SW480 (cell line): ENCODE data around the gene ANKRD45.
"Not testable (repeated sequence)": the region's sequence is repeated elsewhere in the genome, so short reads cannot be mapped to it uniquely, and the experiment has no call there.

ENCODE experiments used
- DNase-seq: peaks from one replicate; pipeline ENCODE4 v3.0.0-alpha.2; 2016; ENCODE audit warnings: low spot score

ANKRD45 gene

DNA sequence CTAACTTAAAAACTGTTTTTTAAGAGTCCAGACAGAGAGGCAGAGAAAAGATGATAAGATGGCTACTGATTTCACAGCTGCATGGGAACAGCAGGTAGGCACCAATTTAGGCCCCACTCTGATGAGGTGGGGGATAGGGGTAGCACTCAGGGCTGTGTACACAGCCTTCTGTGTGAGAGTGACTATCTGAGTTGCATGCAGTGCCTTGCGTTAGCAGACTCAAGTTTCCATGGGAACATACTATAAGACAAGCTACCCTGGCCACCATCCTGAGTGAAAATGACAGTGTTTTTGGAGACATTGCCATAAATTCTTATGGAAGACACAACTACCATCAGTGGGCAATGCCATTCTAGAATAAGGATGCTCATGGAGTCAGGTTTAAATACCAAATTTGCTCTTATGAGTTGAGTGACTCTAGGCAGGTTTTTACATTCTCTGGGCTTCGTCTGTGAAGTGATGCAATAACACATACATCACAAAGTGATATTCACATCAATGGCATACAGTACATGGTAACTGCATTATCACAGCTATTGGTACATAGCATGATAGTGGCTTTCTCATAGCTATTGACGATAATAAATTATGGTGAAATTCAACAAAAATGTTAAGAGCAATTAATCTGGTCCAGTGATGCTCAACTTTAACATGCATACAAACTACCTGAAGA, 97.3 kb downstream of the ANKRD45 start:
- no peak for DNase-seq

DNA sequence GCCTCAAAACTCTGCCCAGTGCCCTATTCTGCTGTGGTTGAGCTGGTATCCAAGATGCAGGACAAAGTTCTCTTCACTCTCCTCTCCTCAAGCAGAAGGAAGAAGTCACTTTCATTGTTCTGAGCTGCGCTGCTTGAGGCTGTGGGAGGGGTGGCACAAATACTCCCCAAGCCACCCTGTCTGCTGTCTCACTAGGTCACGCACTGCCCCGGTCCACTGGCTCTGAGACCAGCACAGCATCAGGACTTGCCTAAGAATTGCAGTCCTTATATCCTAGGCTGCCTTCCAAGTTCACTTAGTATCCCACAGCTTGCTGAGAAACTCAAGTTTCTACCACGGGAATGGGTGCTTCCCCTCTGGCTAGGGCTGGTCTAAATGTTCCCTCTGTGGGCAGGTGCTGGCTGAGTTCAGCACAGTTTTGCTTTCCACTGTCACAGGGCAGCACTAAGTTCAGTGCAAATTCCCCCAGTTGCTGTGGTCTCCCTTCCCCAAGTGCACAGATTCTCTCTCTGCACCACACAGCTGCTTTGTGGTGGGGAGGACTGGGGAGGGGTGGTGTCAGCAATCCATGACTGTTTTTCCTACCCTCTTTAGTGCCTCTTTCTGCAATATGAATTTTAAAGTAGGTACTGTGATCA, 99.2 kb downstream of the ANKRD45 start:
- DNase-seq: no peak

DNA sequence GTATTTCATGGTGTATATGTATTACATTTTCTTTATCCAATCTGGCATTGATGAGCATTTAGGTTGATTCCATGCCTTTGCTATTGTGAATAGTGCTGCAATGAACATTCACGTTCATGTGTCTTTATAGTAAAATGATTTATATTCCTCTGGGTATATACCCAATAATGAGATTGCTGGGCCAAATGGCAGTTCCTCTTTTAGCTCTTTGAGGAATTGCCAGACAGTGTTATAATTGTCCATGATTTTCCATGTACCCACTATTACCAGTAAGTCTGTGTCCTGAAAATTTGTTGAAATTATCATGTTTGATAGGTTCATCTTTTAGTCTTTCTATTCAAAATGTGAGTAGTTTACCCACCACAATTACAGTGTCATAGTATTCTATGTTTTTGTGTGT, 101.2 kb downstream of the ANKRD45 start:
- DNase-seq: no peak

- DNase-seq: not testable (repeated sequence)
These were observed 105.8 kb downstream of the ANKRD45 start for GRCh38 chr1:173563846-173564245.

- DNase-seq: no peak
These were observed 106.8 kb downstream of the ANKRD45 start for GRCh38 chr1:173562813-173563212.

DNA sequence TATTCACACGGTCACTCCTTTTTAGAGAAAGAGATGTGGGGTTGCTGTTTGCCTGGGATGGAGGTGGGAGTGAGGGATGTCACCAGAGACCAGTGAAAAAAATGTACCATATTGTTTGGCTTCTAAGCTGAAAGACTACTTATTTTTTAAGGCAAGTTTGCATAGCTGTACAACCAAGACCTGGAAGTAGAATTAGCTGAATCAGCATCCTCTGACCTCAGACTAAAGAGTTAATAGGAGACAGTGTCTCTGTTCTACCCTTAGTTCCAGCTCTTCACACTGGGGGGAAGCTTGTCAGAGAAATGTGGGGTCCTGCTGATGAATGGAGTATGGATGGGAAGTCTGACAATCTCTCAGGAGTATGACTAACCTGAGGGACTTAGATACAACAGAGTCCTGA, 108.4 kb downstream of the ANKRD45 start:
- DNase-seq: no peak

- DNase-seq: no peak
These were observed 109.3 kb downstream of the ANKRD45 start for GRCh38 chr1:173560285-173560880.
